HepG2 (cell line): ENCODE data around the gene MOGAT3. TPM values are rescaled to one million over a fixed set of nuclear protein-coding genes. Genes with fewer than 3 reads are reported as not detected.
A peak's percentile ranks its signal among the peaks of the same experiment; 100 is the strongest.

ENCODE experiments used
- ATF7 ChIP-seq, 2 experiments: fragments of 450-650 bp in 1 of 2; sonication (generic) in 1 of 2; formaldehyde crosslinking in 1 of 2; IDR thresholded peaks; 2 replicates each; pipeline versions ENCODE4 v1.4.0 to v1.6.1; 2016 to 2020; ENCODE audit warnings: antibody characterized with exemption in 1 of 2, mild to moderate bottlenecking in 1 of 2, missing genetic modification reagents in 1 of 2
- ESRRA ChIP-seq: sonication (generic); formaldehyde crosslinking; IDR thresholded peaks from 2 replicates; pipeline ENCODE4 v1.5.1; 2020; ENCODE audit warnings: mild to moderate bottlenecking, low read depth, missing genetic modification reagents
- GPN1 ChIP-seq: sonication (generic); formaldehyde crosslinking; IDR thresholded peaks from 2 replicates; pipeline ENCODE4 v1.5.1; 2020; ENCODE audit warnings: missing genetic modification reagents, borderline replicate concordance
- MAX ChIP-seq: IDR thresholded peaks from 2 replicates; pipeline ENCODE4 v1.6.1; 2012; ENCODE audit warnings: inconsistent platforms
- MXD4 ChIP-seq: IDR thresholded peaks from 2 replicates; pipeline ENCODE4 v1.6.1; 2016; ENCODE audit warnings: mild to moderate bottlenecking, missing biosample characterization, missing genetic modification reagents
- PRDM10 ChIP-seq: sonication (generic); formaldehyde crosslinking; IDR thresholded peaks from 2 replicates; pipeline ENCODE4 v1.4.0; 2020; ENCODE audit warnings: low read depth, missing genetic modification reagents
- RNF219 ChIP-seq: sonication (generic); formaldehyde crosslinking; IDR thresholded peaks from 2 replicates; pipeline ENCODE4 v1.5.0; 2020; ENCODE audit warnings: mild to moderate bottlenecking, missing genetic modification reagents
- TIGD3 ChIP-seq: sonication (generic); formaldehyde crosslinking; IDR thresholded peaks from 2 replicates; pipeline ENCODE4 v1.5.1; 2020; ENCODE audit warnings: mild to moderate bottlenecking, missing genetic modification reagents, borderline replicate concordance
- TMF1 ChIP-seq: sonication (generic); formaldehyde crosslinking; IDR thresholded peaks from 2 replicates; pipeline ENCODE4 v1.8.1; 2022; ENCODE audit warnings: low read depth, missing genetic modification reagents
- TOPORS ChIP-seq: sonication (generic); formaldehyde crosslinking; IDR thresholded peaks from 2 replicates; pipeline ENCODE4 v1.8.0; 2023; ENCODE audit warnings: mild to moderate bottlenecking, missing genetic modification reagents
- ZBTB37 ChIP-seq: sonication (generic); formaldehyde crosslinking; IDR thresholded peaks from 2 replicates; pipeline ENCODE4 v1.4.0; 2020; ENCODE audit warnings: mild to moderate bottlenecking, missing genetic modification reagents
- ZKSCAN5 ChIP-seq: sonication (generic); formaldehyde crosslinking; IDR thresholded peaks from 2 replicates; pipeline ENCODE4 v1.5.1; 2020; ENCODE audit warnings: mild to moderate bottlenecking, missing genetic modification reagents
- ZNF333 ChIP-seq: sonication (generic); formaldehyde crosslinking; IDR thresholded peaks from 2 replicates; pipeline ENCODE4 v1.4.0; 2020; ENCODE audit warnings: mild to moderate bottlenecking, missing genetic modification reagents, borderline replicate concordance
- ZNF703 ChIP-seq: sonication (generic); formaldehyde crosslinking; IDR thresholded peaks from 2 replicates; pipeline ENCODE4 v1.5.1; 2020; ENCODE audit warnings: missing genetic modification reagents, mild to moderate bottlenecking, moderate library complexity, borderline replicate concordance
- ZNF792 ChIP-seq: IDR thresholded peaks from 2 replicates; pipeline ENCODE4 v1.6.1; 2016
- ZNF839 ChIP-seq: sonication (generic); formaldehyde crosslinking; IDR thresholded peaks from 2 replicates; pipeline ENCODE4 v1.4.0; 2020; ENCODE audit warnings: missing genetic modification reagents, mild to moderate bottlenecking, borderline replicate concordance
- polyA plus RNA-seq, 8 experiments: library from polyadenylated mRNA; depleted of rRNA in 3 of 8; stranded (reverse) in 7 of 8; unstranded in 1 of 8; fragments of >200 nt; fragmentation: Illumina TruSeq in 4 of 8; extraction: Trizol in 4 of 8; gene quantifications; 2 replicates each; pipeline versions ENCODE4 v1.2.1 to v1.2.3, GENCODE V29; 2011 to 2016; ENCODE audit warnings: low read depth in 4 of 8, missing spikeins in 1 of 8, mixed read lengths in 1 of 8; ENCODE audit not compliant: insufficient read depth in 1 of 8
- total RNA-seq, 5 experiments: library from RNA; depleted of rRNA; stranded (reverse); fragments of >200 nt; fragmentation: Illumina TruSeq; extraction: Trizol; gene quantifications; 2 replicates each; pipeline ENCODE4 v1.2.3, GENCODE V29; 2016; ENCODE audit warnings: low read depth in 1 of 5

The MOGAT3 gene
- total and polyA plus RNA-seq, 2 of the 13 experiments (the other 11 are each of a cell fraction or from before 2014, with no cell fraction given), result 22.5 to 30.5 TPM

- TF ChIP-seq MAX (peak; percentile 54; the same call in 1 of the 2 replicates), ZBTB37 (CRISPR knock-in tag) (no peak), ZNF792 (no peak), GPN1 (CRISPR knock-in tag) (no peak), PRDM10 (CRISPR knock-in tag) (no peak), TMF1 (CRISPR knock-in tag) (no peak), ZNF839 (CRISPR knock-in tag) (no peak), RNF219 (CRISPR knock-in tag) (no peak), MXD4 (CRISPR knock-in tag) (no peak), ATF7 (IDR thresholded peaks at IDR 0.05) (no peak), ATF7 (CRISPR knock-in tag; IDR thresholded peaks at IDR 0.05) (no peak), ZNF333 (CRISPR knock-in tag) (no peak), ZKSCAN5 (CRISPR knock-in tag) (no peak), ZNF703 (CRISPR knock-in tag) (no peak), ESRRA (CRISPR knock-in tag) (no peak), TOPORS (CRISPR knock-in tag) (no peak), TIGD3 (no peak)
These were observed 36.6 kb upstream of the MOGAT3 start, which contains the start of gene CLDN15 (continued) for GRCh38 chr7:101237206-101238067.
